Body of pancreas (tissue), 4 donors: ENCODE results near the gene PSME2.

Experiments used
- CTCF ChIP-seq, 7 experiments: fragments of 450-650 bp in 4 of 7; fragments of 200-600 bp in 3 of 7; sonication (generic) in 3 of 7; IDR thresholded peaks; one replicate each; pipeline ENCODE4 v1.5.1; 2016 to 2019; ENCODE audit warnings: antibody characterized with exemption in 7 of 7
- POLR2A ChIP-seq, 3 donors: fragments of 450-650 bp; IDR thresholded peaks; one replicate each; pipeline ENCODE4 v1.6.1; 2016; ENCODE audit warnings: antibody characterized with exemption in 3 of 3, mild to moderate bottlenecking in 2 of 3

GRCh38 chr14:24103451-24103850, 43.0 kb downstream of the PSME2 start:
- TF ChIP-seq CTCF (IDR thresholded peaks at IDR 0.05): no peak
- TF ChIP-seq POLR2A (IDR thresholded peaks at IDR 0.05): no peak
